NCI-H2196 (cell line): ENCODE measurements around the gene WASF2.
"Not testable (repeated sequence)": the region's sequence is repeated elsewhere in the genome, so short reads cannot be mapped to it uniquely, and the experiment has no call there.

Experiments used
- DNase-seq: peaks from one replicate; lab custom pipeline; 2025; ENCODE audit not compliant: unreplicated experiment; lab: John Stamatoyannopoulos, UW

Gene WASF2

GRCh38 chr1:27454610-27455009 is 35.4 kb downstream of the WASF2 start:
- DNase-seq = no peak

- no peak for DNase-seq
Observed at GRCh38 chr1:27451343-27451742, 38.6 kb downstream of the WASF2 start.

GRCh38 chr1:27448982-27449381 is 41.0 kb downstream of the WASF2 start:
- no peak for DNase-seq

GRCh38 chr1:27447883-27448282 is 42.1 kb downstream of the WASF2 start:
- DNase-seq = no peak

GRCh38 chr1:27447399-27447798 is 42.6 kb downstream of the WASF2 start:
- no peak for DNase-seq

GRCh38 chr1:27446496-27447020 is 43.4 kb downstream of the WASF2 start:
- no peak for DNase-seq

- no peak for DNase-seq
Observed at GRCh38 chr1:27445177-27445936, 44.6 kb downstream of the WASF2 start.

- DNase-seq = no peak
Observed at GRCh38 chr1:27444632-27445031, 45.3 kb downstream of the WASF2 start.

GRCh38 chr1:27439150-27439549 is 50.8 kb downstream of the WASF2 start:
- DNase-seq = no peak

- DNase-seq = no peak
Observed at GRCh38 chr1:27438621-27439061, 51.3 kb downstream of the WASF2 start.

- peak; percentile 18 for DNase-seq
Observed at GRCh38 chr1:27436204-27437159, 53.5 kb downstream of the WASF2 start.

GRCh38 chr1:27435566-27436203 is 54.3 kb downstream of the WASF2 start:
- no peak for DNase-seq

GRCh38 chr1:27433706-27434105 is 56.3 kb downstream of the WASF2 start:
- no peak for DNase-seq

- DNase-seq = not testable (repeated sequence)
Observed at GRCh38 chr1:27432725-27433124, 57.2 kb downstream of the WASF2 start.

GRCh38 chr1:27431601-27431940 is 58.4 kb downstream of the WASF2 start:
- no peak for DNase-seq

GRCh38 chr1:27430903-27431600 is 58.9 kb downstream of the WASF2 start:
- DNase-seq = no peak

- no peak for DNase-seq
Observed at GRCh38 chr1:27429029-27429425, 60.9 kb downstream of the WASF2 start.

GRCh38 chr1:27428316-27429028 is 61.5 kb downstream of the WASF2 start:
- DNase-seq = peak; percentile 51

- no peak for DNase-seq
Observed at GRCh38 chr1:27427816-27428315, 62.1 kb downstream of the WASF2 start.

- no peak for DNase-seq
Observed at GRCh38 chr1:27427329-27427728, 62.6 kb downstream of the WASF2 start.
